Measurements from ENCODE around the gene SORBS2. TPM values are rescaled to one million over a fixed set of nuclear protein-coding genes. Genes with fewer than 3 reads are reported as not detected.

Gene SORBS2
- total RNA-seq, 1 experiment from 2014 or later: 0.34 TPM

GRCh38 chr4:185587030-185587426, 225.0 kb downstream of the SORBS2 start:
- RAD21 ChIA-PET (ENCODE audit: low non-redundant PET in 1 of 2, low total read pairs in 2 of 2, uncharacterized antibody in 2 of 2, unreplicated experiment in 2 of 2): no interaction called here
- CTCF ChIA-PET: interaction anchor here (2.4 kb wide), 1 partner anchor 11 kb away, joined by 8 read pairs; no protein-coding TSS in a partner anchor
- no peak overlapping the region for H2AFZ ChIP-seq (ENCODE audit: low read depth, low read length, poor library complexity, severe bottlenecking)

GRCh38 chr4:185585211-185585610, 226.8 kb downstream of the SORBS2 start:
- H3K9me3 ChIP-seq (ENCODE audit: control insufficient read depth in 1 of 2, insufficient read depth in 1 of 2, low read depth in 1 of 2, low read length in 2 of 2): no peaks in the 10 kb centered on the region
- H3K4me3 ChIP-seq (replicated peaks in 1 of 2; ENCODE audit: low read depth in 1 of 2, low read length in 2 of 2): no peak overlapping the region
- H3K79me2 ChIP-seq (ENCODE audit: insufficient read depth, low read length): no peaks in the 10 kb centered on the region
- intact Hi-C loops (cut with micrococcal nuclease): no loop called here
- RAD21 ChIA-PET (ENCODE audit: low non-redundant PET in 1 of 2, low total read pairs in 2 of 2, uncharacterized antibody in 2 of 2, unreplicated experiment in 2 of 2): no interaction called here
- no peak overlapping the region for H3K27ac ChIP-seq (ENCODE audit: low read depth, low read length)
- ATAC-seq (no peak), DNase-seq (ENCODE audit: low read depth, low spot score) (no peak)
- no peaks in the 10 kb centered on the region for H3K9me2 ChIP-seq (ENCODE audit: insufficient read depth)
- H3K9ac ChIP-seq (ENCODE audit: low read length): no peak overlapping the region
- H3K27me3 ChIP-seq (ENCODE audit: insufficient read depth, low read length): no peaks in the 10 kb centered on the region
- no peaks in the 10 kb centered on the region for H4K20me1 ChIP-seq (ENCODE audit: insufficient read depth)
- BruUV-seq (replicated peaks): no TSS peak
- TF ChIP-seq EGR1 (IDR thresholded peaks at IDR 0.05; ENCODE audit: low read depth) (no peak), FOSL1 (IDR thresholded peaks at IDR 0.05; ENCODE audit: low read depth) (no peak), SIN3A (IDR thresholded peaks at IDR 0.05; ENCODE audit: low read depth) (no peak), YY1 (IDR thresholded peaks at IDR 0.05; ENCODE audit: extremely low read depth, insufficient replicate concordance, low read depth, low read length) (no peak), ZBTB33 (IDR thresholded peaks at IDR 0.05; ENCODE audit: extremely low read depth, insufficient replicate concordance, low read length) (no peak), POLR2AphosphoS5 (IDR thresholded peaks at IDR 0.05; ENCODE audit: low read depth, low read length) (no peak), CEBPB (IDR thresholded peaks at IDR 0.05; ENCODE audit: low read depth) (no peak)
- no peak overlapping the region for H2AFZ ChIP-seq (ENCODE audit: low read depth, low read length, poor library complexity, severe bottlenecking)
- no peaks in the 10 kb centered on the region for H3K36me3 ChIP-seq (ENCODE audit: control insufficient read depth in 1 of 2, insufficient read depth in 2 of 2, low read length in 2 of 2)
- POLR2A ChIA-PET: interaction anchor here (0.8 to 0.9 kb wide), 2 partner anchors 8 to 11 kb away, joined by 3 to 4 read pairs; no protein-coding TSS in a partner anchor
- H3K4me1 ChIP-seq (ENCODE audit: control insufficient read depth in 1 of 2, insufficient read depth in 2 of 2, low read length in 2 of 2): peaks cover 6 to 18% of the 10 kb centered on the region in 2 experiments; a peak in 3 of 4 replicates
- CTCF ChIA-PET: interaction anchor here (2.4 kb wide), 1 partner anchor 13 kb away, joined by 8 read pairs; no protein-coding TSS in a partner anchor
- no peak overlapping the region for H3K4me2 ChIP-seq (ENCODE audit: low read length)

More at GRCh38 chr4:185587030-185587426, 225.0 kb downstream of the SORBS2 start:
- BruUV-seq (replicated peaks): no TSS peak
- H3K27me3 ChIP-seq (ENCODE audit: insufficient read depth, low read length): no peaks in the 10 kb centered on the region
- H3K36me3 ChIP-seq (ENCODE audit: control insufficient read depth in 1 of 2, insufficient read depth in 2 of 2, low read length in 2 of 2): no peaks in the 10 kb centered on the region
- POLR2A ChIA-PET: interaction anchor here (1.2 kb wide), 1 partner anchor 13 kb away, joined by 3 read pairs; no protein-coding TSS in a partner anchor
- H3K9ac ChIP-seq (ENCODE audit: low read length): no peak overlapping the region
- H4K20me1 ChIP-seq (ENCODE audit: insufficient read depth): no peaks in the 10 kb centered on the region
- ATAC-seq (no peak), DNase-seq (ENCODE audit: low read depth, low spot score) (no peak)
- H3K4me3 ChIP-seq (replicated peaks in 1 of 2; ENCODE audit: low read depth in 1 of 2, low read length in 2 of 2): no peak overlapping the region
- no peak overlapping the region for H3K27ac ChIP-seq (ENCODE audit: low read depth, low read length)
- peaks cover 6 to 18% of the 10 kb centered on the region in 2 experiments; a peak in 3 of 4 replicates for H3K4me1 ChIP-seq (ENCODE audit: control insufficient read depth in 1 of 2, insufficient read depth in 2 of 2, low read length in 2 of 2)
- H3K9me3 ChIP-seq (ENCODE audit: control insufficient read depth in 1 of 2, insufficient read depth in 1 of 2, low read depth in 1 of 2, low read length in 2 of 2): no peaks in the 10 kb centered on the region
- intact Hi-C loops (cut with micrococcal nuclease): no loop called here
- no peaks in the 10 kb centered on the region for H3K9me2 ChIP-seq (ENCODE audit: insufficient read depth)
- H3K79me2 ChIP-seq (ENCODE audit: insufficient read depth, low read length): no peaks in the 10 kb centered on the region
- no peak for TF ChIP-seq CTCF (IDR thresholded peaks at IDR 0.05 in 2 of 3, conservative IDR thresholded peaks at IDR 0.05 in 1 of 3; ENCODE audit: borderline replicate concordance in 1 of 3, insufficient read depth in 1 of 3, low read depth in 2 of 3, low read length in 2 of 3)
- H3K4me2 ChIP-seq (ENCODE audit: low read length): no peak overlapping the region
